HG02852 (cell line): ENCODE results near the gene DAB2IP.

Source experiments
- ATAC-seq: cut with Tn5 transposase; IDR thresholded peaks from one replicate; pipeline ENCODE4 v1.9.1; 2021; ENCODE audit warnings: mild to moderate bottlenecking, moderate library complexity; ENCODE audit not compliant: unreplicated experiment

Gene DAB2IP

GRCh38 chr9:121683652-121684051 lies 32.2 kb downstream of the DAB2IP start:
- no peak for ATAC-seq

GRCh38 chr9:121684381-121685145 lies 33.1 kb downstream of the DAB2IP start:
- ATAC-seq = no peak

DNA sequence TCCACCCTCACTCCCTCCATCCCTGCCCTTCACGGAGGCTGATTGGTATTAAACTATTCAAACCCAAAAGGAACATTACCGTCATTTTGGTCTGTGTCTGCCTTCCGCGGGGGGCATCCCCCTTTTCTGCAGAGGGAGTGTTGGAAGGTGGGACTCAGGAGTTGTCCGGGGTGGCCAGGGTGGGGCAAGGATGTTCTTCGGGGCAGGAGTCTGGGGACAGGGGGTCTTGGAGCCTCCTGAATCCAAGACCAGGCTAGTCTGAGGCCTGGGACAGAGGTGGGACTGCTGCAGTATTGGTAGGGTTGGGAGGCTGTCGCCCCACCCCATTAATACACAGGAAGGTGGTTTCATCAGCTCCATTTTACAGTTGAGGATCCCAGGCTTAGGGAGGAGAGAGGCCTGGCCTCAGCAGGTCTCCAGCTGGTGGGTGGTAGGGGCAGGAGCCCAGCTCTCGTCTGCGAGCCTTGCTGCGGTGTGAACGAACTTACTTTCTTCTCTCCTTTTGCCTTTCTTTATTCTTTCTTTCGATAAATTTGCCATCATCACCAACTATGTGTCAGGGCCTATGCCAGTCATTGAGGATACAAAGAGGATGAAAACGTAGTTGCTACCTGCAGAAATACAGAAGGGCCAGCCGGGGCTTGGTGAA lies 33.8 kb downstream of the DAB2IP start:
- ATAC-seq = no peak

- ATAC-seq = no peak
Observed at GRCh38 chr9:121685795-121686377, 34.5 kb downstream of the DAB2IP start.

DNA sequence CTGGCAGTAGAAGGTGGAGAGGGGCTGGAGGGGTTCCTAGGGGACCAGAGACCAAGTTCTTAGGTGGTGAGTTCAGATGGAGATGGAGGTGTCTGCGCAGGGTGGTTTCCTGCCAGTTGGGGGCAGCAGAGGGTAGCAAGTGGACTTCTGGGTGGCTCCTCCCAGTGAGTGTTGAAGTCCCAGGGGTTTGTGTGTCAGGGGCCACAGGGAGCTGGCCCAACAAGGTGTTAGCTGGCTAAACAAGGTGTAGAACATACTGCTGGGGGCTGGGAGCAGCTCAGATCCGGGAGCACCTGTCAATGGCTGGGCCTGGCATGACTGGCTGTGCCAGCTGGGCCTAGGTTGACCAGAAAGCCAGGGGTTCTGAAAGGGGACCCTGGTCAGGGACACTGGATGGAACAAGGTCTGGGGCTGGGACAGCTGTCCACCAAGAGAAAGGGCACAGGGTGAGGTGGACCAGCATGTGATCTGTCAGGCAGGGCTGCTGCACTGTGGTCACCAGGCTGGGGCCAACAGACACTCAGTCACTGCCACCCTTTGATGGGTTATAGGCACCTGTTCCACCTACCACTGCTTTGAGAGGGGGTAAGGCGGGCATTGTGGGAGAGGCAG lies 35.6 kb downstream of the DAB2IP start:
- peak; percentile 70 for ATAC-seq

GRCh38 chr9:121688146-121688680 lies 36.8 kb downstream of the DAB2IP start:
- ATAC-seq = no peak

DNA sequence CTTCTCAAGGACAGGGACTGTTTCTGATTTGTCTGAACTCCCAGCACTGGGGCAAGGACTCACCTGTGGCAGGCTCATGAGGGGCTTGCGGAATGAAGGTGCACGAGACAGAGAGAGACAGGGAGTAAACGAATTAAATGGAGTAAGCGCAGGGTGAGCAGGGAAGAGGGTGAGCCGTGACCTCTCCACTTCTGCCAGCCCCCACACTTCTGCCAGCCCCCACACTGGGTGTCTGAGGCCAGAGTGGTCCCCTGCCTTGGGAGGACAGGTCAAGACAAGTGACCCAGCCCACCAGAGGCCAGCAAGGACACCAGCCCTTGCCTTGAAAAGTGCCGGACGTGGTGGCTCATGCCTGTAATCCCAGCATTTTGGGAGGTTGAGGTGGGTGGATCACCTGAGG lies 37.2 kb downstream of the DAB2IP start:
- ATAC-seq = no peak

DNA sequence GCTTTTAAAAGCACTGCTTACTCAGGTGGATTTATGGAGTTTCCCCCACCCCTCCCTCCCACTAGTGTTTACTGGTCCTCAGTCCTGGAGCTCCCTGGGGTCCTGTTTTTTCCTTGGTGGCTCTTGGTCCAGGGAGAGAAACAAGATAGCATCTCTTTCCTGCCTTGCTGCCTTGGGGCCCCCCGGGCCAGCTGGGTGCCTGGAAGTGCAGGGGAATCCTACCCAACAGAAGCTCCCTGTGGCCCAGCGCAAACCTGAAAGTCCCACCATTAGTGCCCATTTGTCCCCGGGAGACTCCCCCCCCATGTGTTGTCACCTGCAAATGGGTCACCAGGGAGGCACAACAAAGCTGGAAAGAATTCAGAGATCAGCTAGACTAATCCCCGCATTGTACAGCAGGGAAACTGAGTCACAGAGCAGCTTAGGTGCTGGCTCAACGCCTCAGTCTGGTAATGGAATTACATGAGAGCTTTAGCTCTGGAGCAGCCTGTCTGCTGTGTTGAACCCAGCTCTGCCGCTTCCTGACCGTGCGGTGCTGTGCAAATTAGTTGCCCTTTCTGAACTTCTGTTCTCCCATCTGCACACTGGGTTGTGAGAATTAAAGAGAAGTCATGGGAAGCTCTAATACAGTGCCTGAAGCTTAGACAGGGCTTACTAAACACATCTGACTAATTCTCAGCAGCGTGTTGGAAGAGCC lies 38.2 kb downstream of the DAB2IP start:
- ATAC-seq = no peak

DNA sequence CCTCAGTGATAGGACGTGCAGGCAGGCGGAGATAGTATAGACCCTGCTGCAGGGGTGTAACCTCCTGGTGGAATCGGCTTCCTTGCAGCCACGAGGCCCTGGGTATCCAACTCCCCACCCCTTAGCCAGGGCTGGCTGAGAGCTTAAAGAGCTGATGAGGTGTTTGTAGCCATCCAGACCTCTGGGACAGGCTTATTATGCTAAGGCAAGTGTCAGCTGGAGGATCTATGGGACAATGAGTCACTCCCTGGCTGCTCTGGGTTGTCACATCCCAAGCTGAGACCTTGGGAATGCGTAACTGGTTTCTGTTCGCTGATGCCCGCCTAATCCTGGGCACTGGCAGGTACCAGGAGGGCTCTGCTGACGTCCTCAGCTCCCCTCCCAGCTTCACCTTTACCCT lies 38.9 kb downstream of the DAB2IP start:
- no peak for ATAC-seq

DNA sequence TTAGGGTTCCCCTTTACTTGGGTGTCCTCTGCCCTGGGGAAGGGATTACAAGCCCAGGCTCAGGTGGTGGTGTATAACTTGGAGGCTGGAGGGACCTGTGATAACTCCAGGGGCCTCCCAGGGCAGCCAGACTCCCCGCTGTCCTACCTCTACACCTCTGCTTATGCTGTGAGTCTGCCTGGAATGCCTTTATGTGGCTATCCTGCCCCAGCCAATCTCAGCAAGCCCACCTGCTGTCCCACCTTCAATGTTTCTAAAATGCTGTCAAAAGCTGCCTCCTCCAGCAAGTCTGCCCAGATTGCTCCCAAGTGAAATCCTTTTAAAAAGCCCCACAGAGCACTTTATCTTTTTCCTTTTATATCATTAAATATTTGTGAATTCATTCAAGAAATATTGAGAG lies 39.3 kb downstream of the DAB2IP start:
- no peak for ATAC-seq

DNA sequence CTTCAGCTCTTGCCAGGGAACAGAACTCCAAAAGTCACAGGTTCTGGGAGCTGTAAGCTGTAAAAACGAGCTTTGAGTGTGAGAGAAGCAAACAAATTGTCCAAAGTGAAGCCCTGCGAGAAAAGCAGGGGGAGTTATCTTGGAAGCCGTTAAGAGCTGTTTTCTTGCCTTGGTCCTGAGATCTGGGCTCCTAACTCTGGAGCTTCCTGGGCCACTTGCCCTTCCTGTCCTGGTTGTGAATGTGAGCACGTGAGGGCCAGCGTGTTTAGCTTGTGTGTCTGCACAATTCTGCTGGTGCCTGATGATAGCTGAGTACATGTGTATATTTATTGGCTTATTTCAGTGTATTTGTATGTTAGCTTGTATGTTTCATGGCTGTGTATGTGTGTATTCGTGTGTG lies 40.5 kb downstream of the DAB2IP start:
- no peak for ATAC-seq

- no peak for ATAC-seq
Observed at GRCh38 chr9:121692606-121693387, 41.4 kb downstream of the DAB2IP start.

GRCh38 chr9:121693388-121693670 lies 41.9 kb downstream of the DAB2IP start:
- no peak for ATAC-seq

GRCh38 chr9:121694001-121694400 lies 42.6 kb downstream of the DAB2IP start:
- ATAC-seq = no peak

DNA sequence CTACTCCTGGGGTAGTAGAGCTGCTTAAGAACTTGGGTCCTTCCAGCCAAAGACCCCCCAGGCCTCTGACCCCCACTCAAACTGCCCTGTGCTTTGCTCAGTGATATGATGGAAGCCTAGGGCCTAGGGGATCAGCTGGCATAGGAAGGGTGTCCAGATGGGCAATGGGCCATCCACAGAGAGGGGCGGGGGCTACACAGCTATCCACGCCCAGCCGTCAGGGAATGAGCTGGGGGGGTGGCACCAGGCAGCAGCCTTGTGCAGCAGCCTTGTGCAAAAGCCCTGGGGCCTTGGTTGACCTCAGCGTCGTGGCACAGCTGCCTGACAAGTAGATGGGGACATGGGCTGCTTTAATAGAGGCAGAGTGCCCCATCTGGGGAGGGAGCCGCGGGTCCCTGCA lies 43.2 kb downstream of the DAB2IP start:
- no peak for ATAC-seq

DNA sequence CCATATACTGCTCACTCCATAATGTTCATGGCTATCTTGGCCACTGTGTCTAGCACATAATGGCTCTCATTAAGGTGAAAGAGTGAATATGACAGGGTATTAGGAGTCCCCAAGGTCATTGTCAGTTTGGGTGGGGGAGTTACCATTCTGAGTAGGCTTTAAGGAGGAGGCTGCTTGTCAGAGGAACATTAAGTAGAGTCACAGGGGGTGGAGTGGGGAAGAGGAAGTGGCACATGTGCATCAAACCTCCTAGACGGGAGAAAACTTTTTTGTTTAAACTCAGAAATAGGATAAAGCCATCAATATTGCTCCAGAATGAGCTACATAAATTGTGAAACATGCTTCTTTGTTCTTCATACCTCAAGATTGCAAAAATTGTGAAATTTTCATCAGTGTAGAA lies 45.5 kb downstream of the DAB2IP start:
- ATAC-seq = no peak

GRCh38 chr9:121698627-121699570 lies 47.5 kb downstream of the DAB2IP start:
- peak; percentile 67 for ATAC-seq

DNA sequence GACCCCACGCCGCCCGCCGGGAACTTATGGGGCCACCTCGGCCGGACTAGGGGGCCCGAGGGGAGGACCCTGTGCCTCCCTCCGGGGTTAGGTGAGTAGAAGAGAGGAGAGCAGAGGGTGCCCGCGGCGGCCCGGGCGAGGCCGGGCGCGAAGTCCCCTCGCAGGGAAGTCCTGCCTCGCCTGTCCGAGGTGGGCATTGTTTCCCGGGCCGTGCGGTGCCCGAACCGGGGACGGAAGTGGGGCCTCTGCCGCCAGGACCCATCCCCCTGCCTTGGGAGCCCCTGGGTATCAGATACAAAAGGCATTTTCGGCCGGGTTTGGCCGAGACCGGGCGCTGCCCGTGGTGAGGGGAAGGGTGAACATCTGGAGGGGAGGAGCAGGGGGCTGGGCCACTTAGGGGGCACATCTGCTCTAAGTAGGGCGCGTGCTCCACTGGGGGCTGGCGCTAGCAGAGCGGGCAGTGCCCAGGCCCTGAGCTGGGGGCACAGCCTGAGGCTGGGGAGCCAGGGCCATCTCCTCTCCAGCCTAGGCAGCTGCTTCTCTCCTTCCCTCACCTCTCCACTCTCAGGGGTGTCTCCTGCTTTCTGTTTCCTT lies 48.2 kb downstream of the DAB2IP start:
- no peak for ATAC-seq
